HG02943 (cell line): ENCODE measurements around the gene LGR6.
"Not testable (repeated sequence)": the region's sequence is repeated elsewhere in the genome, so short reads cannot be mapped to it uniquely, and the experiment has no call there.

Experiments
- ATAC-seq: cut with Tn5 transposase; IDR thresholded peaks from one replicate; pipeline ENCODE4 v1.9.1; 2021; ENCODE audit warnings: mild to moderate bottlenecking, low read depth, moderate library complexity; ENCODE audit not compliant: unreplicated experiment

Gene LGR6

GRCh38 chr1:202176949-202177927 is 16.4 kb upstream of the LGR6 start:
- no peak for ATAC-seq

- no peak for ATAC-seq
Observed at GRCh38 chr1:202179828-202180750, 13.5 kb upstream of the LGR6 start.

- ATAC-seq: not testable (repeated sequence)
Observed at GRCh38 chr1:202180751-202181139, 12.9 kb upstream of the LGR6 start.

- no peak for ATAC-seq
Observed at GRCh38 chr1:202181586-202181985, 12.0 kb upstream of the LGR6 start.

- no peak for ATAC-seq
Observed at GRCh38 chr1:202182040-202182877, 11.3 kb upstream of the LGR6 start.

- ATAC-seq: no peak
Observed at GRCh38 chr1:202184750-202185460, 8.7 kb upstream of the LGR6 start.

- ATAC-seq: no peak
Observed at GRCh38 chr1:202186327-202186726, 7.3 kb upstream of the LGR6 start.

GRCh38 chr1:202187041-202187671 is 6.4 kb upstream of the LGR6 start:
- ATAC-seq: no peak

GRCh38 chr1:202187697-202188407 is 5.7 kb upstream of the LGR6 start:
- ATAC-seq: no peak

- no peak for ATAC-seq
Observed at GRCh38 chr1:202189001-202189790, 4.4 kb upstream of the LGR6 start.

GRCh38 chr1:202189918-202190715 is 3.5 kb upstream of the LGR6 start:
- no peak for ATAC-seq

GRCh38 chr1:202191391-202191790 is 2.2 kb upstream of the LGR6 start:
- ATAC-seq: not testable (repeated sequence)

GRCh38 chr1:202192770-202193613 is 607 bp upstream of the LGR6 start:
- no peak for ATAC-seq

GRCh38 chr1:202194328-202194648 is 689 bp downstream of the LGR6 start:
- ATAC-seq: no peak

- ATAC-seq: no peak
Observed at GRCh38 chr1:202197653-202198365, 4.2 kb downstream of the LGR6 start.

- no peak for ATAC-seq
Observed at GRCh38 chr1:202198366-202198724, 4.7 kb downstream of the LGR6 start.
